ENCODE data around the gene HOXD4. TPM values are rescaled to one million over a fixed set of nuclear protein-coding genes. Genes with fewer than 3 reads are reported as not detected.

The HOXD4 gene
- total and polyA plus RNA-seq, 4 donors = 0.12 to 1.1 (median 0.48) TPM

- Histone ChIP-seq H3K4me3 (no peak overlapping the region), H3K27me3 (ENCODE audit: control insufficient read depth in 3 of 3, insufficient read depth in 3 of 3, low read length in 2 of 3) (peaks cover 42 to 93% (median 87%) of the 10 kb centered on the region in 3 donors), H3K27ac (ENCODE audit: low read depth in 1 of 2, low read length in 1 of 2) (no peak overlapping the region), H3K9ac (ENCODE audit: insufficient read depth in 1 of 2, low read length in 2 of 2) (no peak overlapping the region), H3K36me3 (ENCODE audit: control insufficient read depth in 4 of 4, insufficient read depth in 4 of 4, low read length in 4 of 4) (no peaks in the 10 kb centered on the region), H3K9me3 (ENCODE audit: control insufficient read depth in 4 of 4, insufficient read depth in 3 of 4, low read length in 3 of 4) (peaks cover 0 to 13% (median 0%) of the 10 kb centered on the region in 4 donors), H3K4me1 (ENCODE audit: control insufficient read depth in 5 of 5, insufficient read depth in 5 of 5, low read length in 5 of 5) (peaks cover 0 to 14% (median 4%) of the 10 kb centered on the region in 5 donors)
- 8 to 10% methylated on average over 20 to 25 of the region's 25 CpGs for WGBS, 2 donors
- DNase-seq (no peak), ATAC-seq (ENCODE audit: insufficient read depth, low FRiP score) (no peak)
- no peak for TF ChIP-seq CTCF (IDR thresholded peaks at IDR 0.05; ENCODE audit: control extremely low read depth, extremely low read depth)
Measured at GRCh38 chr2:176105078-176105729, 46.1 kb upstream of the HOXD4 start.

- Histone ChIP-seq H3K9me3 (ENCODE audit: control insufficient read depth in 4 of 4, insufficient read depth in 3 of 4, low read length in 3 of 4) (peaks cover 0 to 13% (median 0%) of the 10 kb centered on the region in 4 donors), H3K27ac (ENCODE audit: low read depth in 1 of 2, low read length in 1 of 2) (no peak overlapping the region), H3K4me1 (ENCODE audit: control insufficient read depth in 5 of 5, insufficient read depth in 5 of 5, low read length in 5 of 5) (peaks cover 0 to 12% (median 4%) of the 10 kb centered on the region in 5 donors), H3K27me3 (ENCODE audit: control insufficient read depth in 3 of 3, insufficient read depth in 3 of 3, low read length in 2 of 3) (peaks cover 47 to 93% (median 87%) of the 10 kb centered on the region in 3 donors), H3K9ac (ENCODE audit: insufficient read depth in 1 of 2, low read length in 2 of 2) (no peak overlapping the region), H3K4me3 (no peak overlapping the region), H3K36me3 (ENCODE audit: control insufficient read depth in 4 of 4, insufficient read depth in 4 of 4, low read length in 4 of 4) (no peaks in the 10 kb centered on the region)
- ATAC-seq (ENCODE audit: insufficient read depth, low FRiP score) (no peak), DNase-seq (no peak)
- 5 to 7% methylated on average over 25 of the region's 25 CpGs for WGBS, 2 donors
- TF ChIP-seq CTCF (IDR thresholded peaks at IDR 0.05; ENCODE audit: control extremely low read depth, extremely low read depth) = no peak
Measured at GRCh38 chr2:176105730-176106580, 45.4 kb upstream of the HOXD4 start.

GRCh38 chr2:176106581-176107539, 44.5 kb upstream of the HOXD4 start, which contains the start of gene HOXD11:
Gene HOXD11, plus strand, starts transcription at chr2:176107280. Its CDS starts 76 bp downstream, at chr2:176107356.
- Histone ChIP-seq H3K27me3 (ENCODE audit: control insufficient read depth in 3 of 3, insufficient read depth in 3 of 3, low read length in 2 of 3) (peaks cover 47 to 93% (median 87%) of the 10 kb centered on the region in 3 donors), H3K4me3 (no peak within 1 kb of the TSS)
- no peak for DNase-seq

More at GRCh38 chr2:176106581-176107539, 44.5 kb upstream of the HOXD4 start, which contains the start of gene HOXD11:
- H3K27ac ChIP-seq (ENCODE audit: low read depth in 1 of 2, low read length in 1 of 2) = no peak within 1 kb of the TSS
- TF ChIP-seq CTCF (IDR thresholded peaks at IDR 0.05; ENCODE audit: control extremely low read depth, extremely low read depth) = no peak
- ATAC-seq (ENCODE audit: insufficient read depth, low FRiP score) = no peak
- no peaks in the 10 kb centered on the region for H3K36me3 ChIP-seq (ENCODE audit: control insufficient read depth in 4 of 4, insufficient read depth in 4 of 4, low read length in 4 of 4)
- H3K4me1 ChIP-seq (ENCODE audit: control insufficient read depth in 5 of 5, insufficient read depth in 5 of 5, low read length in 5 of 5) = peaks cover 0 to 15% (median 4%) of the 10 kb centered on the region in 5 donors
- peaks cover 0 to 13% (median 0%) of the 10 kb centered on the region in 4 donors for H3K9me3 ChIP-seq (ENCODE audit: control insufficient read depth in 4 of 4, insufficient read depth in 3 of 4, low read length in 3 of 4)
- H3K9ac ChIP-seq (ENCODE audit: insufficient read depth in 1 of 2, low read length in 2 of 2) = no peak within 1 kb of the TSS
- WGBS, 2 donors = 2 to 4% methylated on average over 67 to 85 of the region's 85 CpGs
